ENCODE data around the gene ARRB1.
A peak's percentile ranks its signal among the peaks of the same experiment; 100 is the strongest.
"Not testable (repeated sequence)": the region's sequence is repeated elsewhere in the genome, so short reads cannot be mapped to it uniquely, and the experiment has no call there.

Gene ARRB1

DNA sequence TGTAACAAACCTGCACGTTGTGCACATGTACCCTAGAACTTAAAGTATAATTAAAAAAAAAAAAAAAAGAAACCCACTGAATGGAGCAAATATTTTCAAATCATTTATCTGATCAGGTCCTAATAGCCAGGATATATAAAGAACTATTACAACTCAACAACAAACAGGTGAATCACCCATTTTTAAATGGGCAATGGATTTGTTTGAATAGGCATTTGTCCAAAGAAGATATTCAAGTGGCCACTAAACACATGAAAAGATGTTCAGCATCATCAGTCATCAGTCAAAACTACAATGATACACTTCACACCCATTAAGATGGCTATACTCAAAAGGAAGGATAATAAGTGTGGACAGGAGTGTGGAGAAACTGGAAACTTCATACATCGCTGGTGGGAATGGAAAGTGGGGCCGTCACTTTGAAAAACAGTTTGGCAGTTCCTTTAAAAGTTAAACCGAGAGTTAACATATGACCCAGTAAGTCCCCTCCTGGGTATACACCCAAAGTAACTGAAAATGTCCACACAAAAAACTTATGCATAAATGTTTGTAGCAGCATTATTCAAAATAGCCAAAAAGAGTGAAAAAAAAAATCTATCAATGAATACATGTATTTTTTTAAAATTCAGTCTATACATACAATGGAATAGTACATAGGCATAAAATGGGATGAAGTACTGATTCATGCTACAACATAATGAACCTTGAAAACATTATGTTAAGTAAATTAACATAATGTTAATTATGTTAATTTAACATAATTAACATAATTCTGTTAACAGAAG, 53.1 kb downstream of the ARRB1 start:
- no peak for DNase-seq

DNA sequence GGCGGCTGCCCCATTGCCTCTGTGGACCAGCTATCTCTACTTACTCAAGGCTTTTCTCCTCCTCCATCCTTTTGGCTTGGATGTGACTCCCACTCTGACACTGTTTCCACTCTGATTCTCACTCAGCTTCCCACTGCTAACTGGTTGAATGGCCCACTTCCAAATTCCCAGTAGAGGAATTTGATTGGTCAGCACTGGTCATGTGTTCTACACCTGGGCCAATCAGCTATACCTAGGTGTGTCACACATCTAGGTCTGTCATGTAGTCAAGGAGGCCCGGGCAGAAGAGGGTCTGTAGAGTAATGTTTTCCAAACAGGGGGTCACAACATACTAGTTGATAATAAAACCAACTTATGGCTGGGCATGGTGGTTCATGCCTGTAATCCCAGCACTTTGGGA, 57.6 kb downstream of the ARRB1 start:
- DNase-seq = no peak

DNA sequence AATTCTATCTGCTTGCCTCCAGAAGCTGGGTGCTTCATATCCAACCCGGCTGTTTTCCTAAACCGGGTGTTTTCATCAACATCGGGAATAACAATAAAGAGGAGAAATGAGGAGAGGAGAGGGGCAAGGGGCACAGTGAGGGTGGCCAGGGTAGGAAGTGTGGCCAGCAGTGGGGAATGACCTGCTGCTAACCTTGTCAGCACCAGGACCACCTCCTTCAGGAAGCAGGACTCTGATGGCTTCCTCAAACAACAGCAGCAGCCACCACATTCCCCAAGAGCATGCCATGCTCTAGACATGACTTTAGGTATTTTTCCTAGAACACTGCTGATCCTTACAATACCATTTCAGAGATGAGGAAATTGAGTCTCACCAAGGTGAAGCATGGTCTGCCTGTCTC, 58.5 kb downstream of the ARRB1 start:
- DNase-seq = no peak

DNA sequence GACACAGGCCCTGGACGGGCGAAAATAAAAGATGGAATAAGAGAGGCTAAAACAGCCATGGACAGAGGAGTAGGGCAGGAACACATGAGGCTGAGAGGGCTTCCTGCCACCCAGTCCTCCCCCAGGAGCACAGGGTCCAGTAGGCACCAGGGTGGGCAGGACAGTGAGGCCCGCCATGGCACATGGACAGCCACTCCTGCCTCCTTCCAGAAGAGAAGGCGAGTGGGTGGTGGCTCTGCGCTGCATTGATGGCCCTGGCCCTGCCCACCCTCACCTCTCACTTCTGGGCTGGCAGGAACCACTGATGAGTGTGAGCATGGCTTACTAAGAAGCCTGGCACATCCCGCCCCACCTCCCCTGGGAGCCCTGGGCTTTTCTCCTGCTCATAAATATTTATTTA, 59.7 kb downstream of the ARRB1 start:
- DNase-seq = no peak

DNA sequence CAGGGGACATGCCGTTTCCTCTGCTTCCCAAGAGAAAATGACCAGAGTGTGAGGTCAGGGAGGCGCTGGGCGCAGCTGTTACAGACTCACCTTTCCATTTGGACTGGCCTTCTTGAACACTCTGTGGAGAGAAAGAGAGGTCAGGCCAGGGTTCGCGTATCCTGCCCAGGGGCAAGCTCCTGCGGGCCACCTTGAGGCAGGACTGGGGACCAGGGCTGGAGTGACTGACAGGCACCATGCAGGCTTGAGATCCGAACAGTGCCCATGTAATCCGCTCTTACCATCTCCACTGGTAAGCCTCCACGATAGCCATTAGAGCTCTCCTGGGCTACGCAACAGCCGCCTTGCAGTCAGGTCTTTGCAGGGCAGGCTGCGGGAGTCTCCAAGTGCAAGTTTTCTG, 61.5 kb downstream of the ARRB1 start:
- DNase-seq = no peak

DNA sequence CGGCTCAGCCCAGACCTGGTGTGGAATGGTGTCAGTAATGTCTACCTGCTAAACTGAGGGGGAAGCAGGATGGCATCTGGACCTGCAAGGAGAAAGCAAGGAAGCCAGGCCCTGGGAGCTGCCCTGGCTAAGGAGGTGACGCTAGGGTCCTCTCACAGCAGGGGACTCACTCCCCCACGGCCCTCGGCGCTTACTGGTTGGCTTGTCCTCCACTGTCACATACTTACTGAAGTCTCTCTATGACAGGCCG, 62.0 kb downstream of the ARRB1 start:
- no peak for DNase-seq

DNA sequence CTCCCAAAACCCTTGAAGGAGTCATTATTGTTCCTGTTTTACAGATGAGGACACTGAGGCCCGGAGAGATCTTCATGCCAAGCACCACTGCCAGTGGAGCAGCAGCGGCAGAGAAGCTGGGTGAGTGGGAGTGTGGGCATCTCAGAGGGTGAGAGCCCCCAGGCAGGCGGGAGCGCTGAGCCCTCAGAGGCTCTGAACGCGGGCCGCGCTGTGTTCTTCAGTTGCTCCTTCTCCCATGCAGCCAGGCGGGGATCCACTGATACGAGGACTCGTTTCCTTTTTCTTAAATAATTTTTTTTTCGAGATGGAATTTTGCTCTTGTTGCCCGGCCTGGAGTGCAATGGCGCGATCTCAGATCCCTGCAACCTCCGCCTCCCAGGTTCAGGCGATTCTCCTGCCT, 63.9 kb downstream of the ARRB1 start:
- no peak for DNase-seq

DNA sequence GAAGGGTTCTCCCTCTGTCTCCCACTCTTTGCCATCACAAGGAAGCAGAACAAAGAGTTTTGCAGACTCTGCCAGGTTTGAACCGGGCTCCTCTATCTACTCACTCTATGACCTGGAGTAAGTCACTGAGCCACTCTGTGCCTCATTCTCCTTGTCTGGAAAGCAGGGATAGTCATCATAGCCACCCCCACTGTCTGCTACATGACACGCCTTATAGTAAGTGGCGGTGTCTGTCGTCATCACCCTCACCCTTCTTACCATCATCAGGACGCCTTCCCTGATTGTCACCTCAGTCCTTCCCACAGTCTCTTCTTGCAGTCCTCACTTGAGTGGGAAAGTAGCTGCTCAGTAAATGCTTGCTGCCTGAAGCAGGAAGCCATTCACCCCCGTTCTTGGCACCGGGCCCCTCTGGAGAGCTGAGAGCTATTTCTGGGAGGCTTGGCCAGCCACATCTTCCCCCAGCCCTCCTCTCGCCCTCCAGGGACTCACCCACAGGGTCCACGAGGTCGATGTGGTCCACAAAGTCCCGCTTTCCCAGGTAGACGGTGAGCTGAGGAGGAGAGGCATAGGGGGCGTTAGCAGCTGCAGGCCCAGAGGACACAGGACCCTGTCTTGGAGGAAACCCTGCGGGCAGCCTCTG, 64.5 kb downstream of the ARRB1 start:
- no peak for DNase-seq

DNA sequence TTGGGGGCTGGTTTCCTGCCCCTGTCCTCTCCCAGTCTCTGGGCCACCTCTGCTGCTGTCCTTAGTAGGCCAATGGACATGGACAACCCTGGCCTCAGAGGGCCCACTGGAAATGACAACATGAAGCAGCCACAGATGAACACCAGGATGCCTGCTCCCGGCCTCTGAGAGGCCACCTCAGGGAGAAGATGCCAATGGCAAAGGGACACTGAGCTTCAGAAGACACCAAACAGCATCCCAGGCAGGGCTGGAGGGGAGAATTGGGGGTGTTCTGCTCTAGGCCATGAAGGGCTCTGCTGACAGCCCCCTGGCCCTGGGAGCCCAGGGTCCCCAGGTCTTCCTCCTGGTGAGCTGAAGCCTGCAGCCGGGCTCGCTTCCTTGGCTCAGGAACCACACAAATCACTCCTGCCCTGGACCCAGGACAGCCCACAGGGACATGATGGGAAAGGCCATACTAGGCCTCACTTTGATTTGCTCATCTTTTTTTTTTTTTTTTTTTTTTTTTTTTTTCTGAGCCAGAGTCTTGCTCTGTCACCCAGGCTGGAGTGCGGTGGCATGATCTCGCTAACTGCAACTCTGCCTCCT, 65.6 kb downstream of the ARRB1 start:
- no peak for DNase-seq

DNA sequence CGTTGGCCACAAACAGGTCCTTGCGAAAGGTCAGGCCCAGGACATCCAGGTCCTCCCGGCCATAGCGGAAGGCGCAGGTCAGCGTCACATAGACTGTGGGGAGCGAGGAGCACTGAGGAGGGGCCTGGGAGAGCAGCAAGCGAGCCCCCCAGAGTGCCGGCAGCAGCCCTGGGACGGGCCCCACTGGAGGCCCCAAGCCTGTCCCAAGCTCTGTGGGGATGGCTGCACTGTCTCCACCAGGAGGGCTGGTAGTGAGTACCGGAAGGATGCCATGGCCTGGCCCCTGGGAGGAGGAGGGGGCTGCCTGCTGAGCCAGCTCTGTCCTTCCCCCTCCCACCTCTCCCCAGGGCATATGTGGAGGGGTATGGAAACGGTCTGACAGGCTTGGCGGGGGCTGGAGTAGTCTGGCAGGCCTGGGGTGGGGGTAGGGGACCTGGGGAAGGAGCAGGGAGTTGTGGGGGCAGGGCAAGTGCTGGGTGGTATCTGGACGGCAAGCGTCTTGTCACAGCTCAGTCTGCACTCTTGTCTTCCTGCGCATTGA, 68.0 kb downstream of the ARRB1 start:
- DNase-seq = no peak

DNA sequence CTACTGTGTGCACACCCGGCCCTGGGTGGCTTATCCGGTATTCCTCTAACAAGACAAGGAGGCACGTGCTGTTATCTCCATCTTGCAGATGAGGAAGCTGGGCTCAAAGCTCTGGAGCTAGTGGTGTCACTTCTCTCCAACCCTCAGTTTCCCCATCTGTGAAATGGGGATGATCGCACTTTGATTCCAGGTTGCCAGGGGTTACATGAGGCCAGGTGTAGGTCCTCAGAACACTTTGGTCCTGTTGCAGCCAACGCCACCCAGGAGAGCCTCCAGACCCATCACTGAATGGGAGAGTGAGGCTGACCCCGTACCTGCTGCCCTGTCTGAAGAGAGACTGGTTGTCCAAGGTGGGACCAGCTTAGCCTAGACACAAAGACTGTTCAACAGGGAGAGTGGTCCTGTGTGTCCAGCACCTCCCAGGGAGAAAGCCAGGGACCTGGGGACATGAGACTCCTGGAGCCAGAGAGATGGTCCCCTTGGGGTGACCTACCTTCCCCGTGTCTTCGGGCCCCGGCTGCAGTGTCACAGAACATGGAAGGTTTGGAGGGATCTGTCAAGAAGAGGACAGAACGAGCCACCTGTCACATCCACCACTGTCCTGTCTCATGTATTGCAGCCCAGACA, 69.9 kb downstream of the ARRB1 start:
- no peak for DNase-seq

DNA sequence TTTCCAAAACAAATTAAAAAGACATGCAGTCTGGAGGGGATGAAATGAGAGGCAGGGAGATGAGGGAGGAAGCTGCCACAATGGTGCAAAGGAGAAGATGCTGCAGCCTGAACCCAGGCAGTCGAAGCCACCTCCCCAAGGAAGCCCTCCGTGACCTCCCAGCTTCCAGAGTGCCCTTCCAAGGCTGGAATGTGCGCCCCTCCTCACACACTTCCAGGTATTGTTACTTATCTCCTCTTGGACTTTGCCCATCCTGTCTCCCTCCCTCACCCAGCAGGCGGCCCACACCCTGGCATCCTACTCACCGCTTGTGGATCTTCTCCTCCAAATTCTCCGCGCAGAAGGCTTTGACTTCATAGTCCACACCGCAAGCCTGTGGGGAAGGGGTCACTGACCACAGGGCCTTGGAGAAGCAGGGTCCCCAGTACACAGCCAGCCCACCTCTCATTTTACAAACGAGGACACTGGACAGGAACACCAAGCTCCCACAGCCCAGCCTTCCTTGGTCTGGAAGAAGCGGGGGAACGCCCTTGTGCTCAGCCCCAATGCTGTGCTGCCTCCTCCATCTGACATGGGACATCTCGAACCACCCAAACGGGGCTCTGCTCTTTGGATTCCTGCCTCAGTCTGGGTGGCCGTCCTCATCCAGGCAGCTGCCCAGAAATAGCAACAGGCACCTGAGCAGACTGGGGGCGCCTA, 70.5 kb downstream of the ARRB1 start:
- DNase-seq = no peak

DNA sequence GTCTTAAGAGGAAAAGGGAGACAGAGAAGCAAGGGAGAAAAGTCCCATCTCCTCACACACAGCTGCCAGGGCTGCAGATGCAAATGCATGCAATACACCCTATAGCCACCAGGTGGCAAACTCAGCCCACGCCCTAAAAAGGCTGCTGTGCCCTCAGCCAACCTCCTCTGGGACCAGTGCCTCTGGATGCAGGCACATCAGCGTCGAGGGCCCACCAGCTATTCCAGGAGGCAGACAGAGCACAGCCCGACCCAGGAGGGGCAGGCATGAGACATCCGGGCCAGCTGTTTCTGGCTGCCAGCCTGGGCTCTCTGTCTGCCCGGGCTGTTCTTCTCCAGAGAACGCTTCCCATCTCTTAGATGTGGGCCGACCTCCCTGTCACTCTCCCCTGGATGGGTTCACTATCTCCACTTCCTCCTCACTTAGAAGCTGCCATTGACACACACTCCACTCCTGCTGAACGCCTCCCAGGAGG, 71.2 kb downstream of the ARRB1 start:
- peak; percentile 39 for DNase-seq

DNA sequence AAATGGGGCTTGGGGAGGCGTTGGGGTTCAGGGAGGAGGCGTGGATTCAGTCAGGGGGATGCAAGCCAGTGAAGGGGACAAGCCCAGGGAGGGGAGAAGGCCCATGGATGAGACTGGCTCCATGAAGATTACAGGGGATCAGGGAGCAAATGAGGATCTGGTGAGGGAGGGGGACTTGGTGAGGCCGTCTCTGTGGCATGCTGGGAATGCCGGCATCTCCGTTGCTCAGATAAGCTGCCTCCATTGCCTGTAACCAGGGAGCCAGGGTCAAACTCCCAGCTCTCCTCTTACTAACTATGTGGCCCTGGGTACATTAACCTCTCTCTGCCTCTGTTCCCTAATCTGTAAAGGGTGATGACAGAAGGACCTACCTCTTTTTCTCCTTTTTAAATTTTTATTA, 72.2 kb downstream of the ARRB1 start:
- no peak for DNase-seq

DNA sequence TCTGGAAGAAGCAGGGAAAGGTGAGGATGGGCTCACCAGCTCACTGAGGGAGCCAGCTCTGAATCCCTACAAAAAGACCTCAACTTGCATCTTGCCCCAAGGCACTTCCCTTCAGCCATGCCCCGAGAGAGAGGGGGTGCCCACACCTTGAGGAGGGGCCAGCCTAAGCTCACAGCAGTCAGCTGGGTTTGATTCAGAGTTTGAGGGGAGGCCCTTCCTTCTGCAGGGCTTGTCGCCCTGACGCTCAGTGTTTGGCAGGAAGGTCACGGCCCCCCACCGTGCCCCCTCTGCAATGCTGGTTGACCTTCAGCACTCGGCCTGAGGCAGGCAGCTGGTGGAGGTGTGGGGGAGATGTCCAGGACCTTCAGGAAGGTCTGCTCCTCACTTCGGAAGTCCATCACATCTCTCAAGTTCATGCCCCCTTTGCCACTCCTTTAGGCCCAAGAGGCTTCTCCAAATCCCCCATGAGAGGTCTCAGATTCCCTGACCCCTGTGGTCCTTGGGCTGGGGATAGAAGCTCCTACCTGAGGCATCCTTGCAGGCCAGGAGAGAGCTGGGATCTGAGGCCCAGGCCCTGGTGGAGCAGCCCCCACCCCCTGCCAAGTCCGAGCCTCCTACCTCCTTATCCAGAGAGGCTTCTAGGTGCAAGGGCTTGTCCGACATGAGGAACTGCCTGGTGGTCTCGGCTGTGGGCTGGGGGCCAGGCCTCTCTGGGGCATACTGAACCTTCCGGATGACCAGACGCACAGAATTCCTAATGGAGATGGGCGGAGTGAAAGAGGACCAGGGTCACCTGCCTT, 73.3 kb downstream of the ARRB1 start:
- no peak for DNase-seq

DNA sequence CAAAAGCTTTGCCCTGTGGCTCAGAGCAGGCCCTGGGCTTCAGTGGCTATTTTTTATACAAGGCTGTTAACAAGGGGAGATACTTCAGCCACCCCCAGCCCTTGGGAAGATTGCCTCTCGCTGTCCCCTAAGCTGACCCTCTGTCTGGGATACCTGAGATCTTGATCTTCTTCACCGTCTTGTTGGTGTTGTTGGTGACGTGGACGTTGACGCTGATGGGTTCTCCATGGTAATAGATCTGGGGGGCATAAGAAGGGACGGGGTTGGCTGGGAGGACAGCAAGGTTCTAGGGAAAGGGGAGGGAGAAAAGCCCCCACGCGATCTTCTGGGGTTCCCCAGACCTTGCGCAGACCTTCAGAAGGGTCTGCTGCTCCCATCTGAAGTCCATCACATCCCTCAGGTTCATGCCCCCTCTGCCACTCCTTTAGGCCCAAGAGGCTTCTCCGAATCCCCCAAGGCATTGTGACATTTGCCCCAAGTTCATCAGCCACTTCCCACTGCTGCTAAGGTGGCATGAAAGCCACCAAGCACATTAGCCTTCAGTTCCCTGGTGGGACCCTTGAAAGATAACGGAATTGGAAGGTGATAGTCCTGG, 74.2 kb downstream of the ARRB1 start:
- DNase-seq = no peak

DNA sequence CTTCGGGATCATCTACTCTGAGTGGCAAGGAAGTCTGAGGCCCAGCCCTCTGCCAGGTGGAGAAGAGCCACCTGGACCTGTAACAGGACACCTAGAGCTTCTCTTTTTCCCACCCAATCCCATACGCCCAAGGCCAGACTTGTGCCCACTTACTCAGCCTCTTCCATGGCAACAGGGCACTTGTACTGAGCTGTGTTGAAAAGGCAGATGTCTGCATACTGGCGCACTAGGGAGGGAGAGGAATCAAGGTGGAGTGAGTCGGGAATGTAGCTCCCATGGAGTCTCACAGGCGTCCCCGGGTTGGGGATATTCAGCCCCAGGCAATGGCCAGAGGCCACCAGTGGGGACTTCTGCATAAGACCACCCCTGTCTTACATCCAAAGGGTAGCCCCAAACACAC, 74.8 kb downstream of the ARRB1 start:
- no peak for DNase-seq

DNA sequence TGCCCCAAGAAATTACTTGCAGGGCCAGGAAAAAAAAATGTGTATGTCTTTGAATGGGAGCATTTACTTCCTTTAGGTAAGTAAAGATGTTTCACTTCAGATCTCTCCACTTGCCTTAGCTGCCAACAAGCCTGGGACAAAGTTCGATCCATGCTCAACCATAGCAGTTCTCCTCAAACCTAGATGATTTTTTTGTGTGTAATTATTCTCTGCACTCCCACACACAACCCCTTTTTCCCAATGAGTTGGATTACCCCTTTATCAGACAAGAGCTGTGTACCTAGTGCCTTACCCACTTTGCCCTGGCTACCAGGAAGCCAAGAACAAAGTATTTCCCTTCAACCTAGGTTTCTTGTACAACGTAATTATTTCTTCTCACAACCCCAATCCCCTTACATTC, 75.3 kb downstream of the ARRB1 start:
- DNase-seq = no peak

DNA sequence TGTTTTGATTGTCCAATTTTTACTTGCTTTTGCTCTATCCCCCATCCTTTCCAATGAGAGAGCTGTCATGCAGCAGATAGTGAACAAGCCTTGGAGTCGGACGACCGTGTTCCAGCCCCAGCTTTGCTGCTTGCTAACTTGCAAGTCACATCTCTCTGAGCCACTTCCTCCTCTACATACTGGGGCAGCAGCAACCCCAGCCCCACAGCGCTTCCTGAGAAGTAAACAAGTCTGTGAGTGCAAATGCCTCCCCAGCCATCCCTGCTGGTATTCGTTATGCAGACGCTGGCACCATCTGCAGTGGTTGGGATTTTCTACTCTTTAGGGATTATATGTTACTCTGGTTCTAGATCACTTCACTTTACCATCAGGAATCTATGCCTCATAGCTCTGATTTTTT, 75.9 kb downstream of the ARRB1 start:
- no peak for DNase-seq

DNA sequence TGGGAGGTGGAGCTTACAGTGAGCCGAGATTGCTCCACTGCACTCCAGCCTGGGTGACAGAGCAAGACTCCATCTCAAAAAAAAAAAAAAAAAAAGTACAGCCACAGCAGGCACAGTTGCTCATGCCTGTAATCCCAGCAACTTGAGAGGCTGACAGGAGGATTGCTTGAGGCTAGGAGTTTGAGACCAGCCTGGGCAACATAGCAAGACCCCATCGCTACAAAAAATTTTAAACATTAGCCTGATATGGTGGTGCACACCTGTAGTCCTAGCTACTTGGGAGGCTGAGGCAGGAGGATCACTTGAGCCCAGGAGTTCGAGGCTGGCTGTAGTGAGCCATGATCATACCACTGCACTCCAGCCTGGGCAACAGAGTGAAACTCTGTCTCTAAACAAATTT, 76.7 kb downstream of the ARRB1 start:
- not testable (repeated sequence) for DNase-seq

DNA sequence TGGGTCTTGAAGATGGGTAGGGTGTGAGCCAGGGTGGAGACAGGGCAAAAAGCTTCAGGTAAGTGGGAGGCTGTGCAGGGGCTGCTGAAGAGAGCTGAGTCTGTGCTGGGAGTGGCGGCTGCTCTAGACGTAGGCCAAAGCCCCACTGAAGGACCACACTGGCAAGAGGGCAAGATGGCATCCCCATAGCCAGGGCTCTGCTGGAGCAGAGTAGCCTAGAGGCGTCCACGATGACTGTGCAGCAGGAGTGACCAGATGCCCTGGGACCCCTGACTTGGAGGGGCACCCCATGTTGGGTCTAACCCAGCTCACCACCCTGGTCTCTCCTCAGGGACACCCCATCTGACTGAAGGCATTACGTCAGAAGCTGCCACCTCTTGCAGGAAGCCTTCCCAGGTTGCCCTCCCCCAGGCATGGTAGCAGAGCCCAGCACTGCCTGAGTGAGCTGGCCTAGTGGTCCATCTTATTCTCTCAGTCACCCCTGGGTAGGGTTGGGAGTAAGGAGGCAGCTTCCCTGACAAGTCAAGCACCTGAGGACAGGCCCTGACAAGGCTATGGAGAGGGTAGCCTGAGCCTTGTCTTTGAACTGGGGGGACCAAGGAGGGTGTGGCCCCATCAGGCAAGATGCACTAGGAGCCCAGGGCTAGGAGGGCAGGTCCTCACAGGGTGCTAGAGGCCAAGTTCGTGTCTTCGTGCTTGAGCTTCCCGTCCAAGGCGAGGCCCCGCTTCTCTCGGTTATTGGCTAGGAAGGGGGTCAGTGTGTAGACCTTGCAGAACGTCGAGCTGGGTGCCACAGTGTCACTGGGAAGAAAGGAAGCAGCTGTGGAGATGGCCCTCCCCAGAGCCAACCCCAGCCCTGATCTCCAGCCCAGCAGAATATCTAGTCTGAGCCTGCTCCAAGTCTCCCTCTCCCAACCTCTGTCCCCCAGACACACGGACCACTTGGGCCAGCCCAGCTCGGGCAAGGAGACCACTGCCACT, 77.8 kb downstream of the ARRB1 start:
- DNase-seq = no peak

Data from HCEC 1CT (cell line).